ENCODE data around the gene SLC22A12.

The SLC22A12 gene

GRCh38 chr11:64628596-64628995 lies 37.6 kb downstream of the SLC22A12 start:
- ChIA-PET CTCF (no interaction called here), POLR2A (no interaction called here)
- DNase-seq (ENCODE audit: extremely low spot score), result no peak
- no peak for TF ChIP-seq CTCF (IDR thresholded peaks at IDR 0.05; ENCODE audit: control extremely low read depth, extremely low read depth, low read depth, missing control alignments)

- no peak for DNase-seq (ENCODE audit: extremely low spot score)
- TF ChIP-seq CTCF (IDR thresholded peaks at IDR 0.05; ENCODE audit: control extremely low read depth, extremely low read depth, low read depth, missing control alignments), result no peak
- ChIA-PET CTCF (no interaction called here), POLR2A (no interaction called here)
Measured at GRCh38 chr11:64629103-64629502, 38.1 kb downstream of the SLC22A12 start.

GRCh38 chr11:64629796-64630562 lies 39.0 kb downstream of the SLC22A12 start:
- ChIA-PET CTCF (no interaction called here), POLR2A (no interaction called here)
- no peak for DNase-seq (ENCODE audit: extremely low spot score)
- TF ChIP-seq CTCF (IDR thresholded peaks at IDR 0.05; ENCODE audit: control extremely low read depth, extremely low read depth, low read depth, missing control alignments), result no peak

- POLR2A ChIA-PET, result no interaction called here
- DNase-seq (ENCODE audit: extremely low spot score), result peak; percentile 50
- no peak for TF ChIP-seq CTCF (IDR thresholded peaks at IDR 0.05; ENCODE audit: control extremely low read depth, extremely low read depth, low read depth, missing control alignments)
- CTCF ChIA-PET, result no interaction called here
Measured at GRCh38 chr11:64631675-64632074, 40.7 kb downstream of the SLC22A12 start.

GRCh38 chr11:64632237-64632636 lies 41.2 kb downstream of the SLC22A12 start:
- TF ChIP-seq CTCF (IDR thresholded peaks at IDR 0.05; ENCODE audit: control extremely low read depth, extremely low read depth, low read depth, missing control alignments), result no peak
- CTCF ChIA-PET, result no interaction called here
- POLR2A ChIA-PET, result no interaction called here
- DNase-seq (ENCODE audit: extremely low spot score), result no peak

- ChIA-PET CTCF (interaction anchor here (1.0 to 1.4 kb wide), 2 partner anchors 17 to 19 kb away, joined by 3 to 6 read pairs; no protein-coding TSS in a partner anchor), POLR2A (no interaction called here)
- DNase-seq (ENCODE audit: extremely low spot score), result no peak
- no peak for TF ChIP-seq CTCF (IDR thresholded peaks at IDR 0.05; ENCODE audit: control extremely low read depth, extremely low read depth, low read depth, missing control alignments)
Measured at GRCh38 chr11:64632654-64633053, 41.6 kb downstream of the SLC22A12 start.
